ENCODE data around the gene B3GAT1.

DNA sequence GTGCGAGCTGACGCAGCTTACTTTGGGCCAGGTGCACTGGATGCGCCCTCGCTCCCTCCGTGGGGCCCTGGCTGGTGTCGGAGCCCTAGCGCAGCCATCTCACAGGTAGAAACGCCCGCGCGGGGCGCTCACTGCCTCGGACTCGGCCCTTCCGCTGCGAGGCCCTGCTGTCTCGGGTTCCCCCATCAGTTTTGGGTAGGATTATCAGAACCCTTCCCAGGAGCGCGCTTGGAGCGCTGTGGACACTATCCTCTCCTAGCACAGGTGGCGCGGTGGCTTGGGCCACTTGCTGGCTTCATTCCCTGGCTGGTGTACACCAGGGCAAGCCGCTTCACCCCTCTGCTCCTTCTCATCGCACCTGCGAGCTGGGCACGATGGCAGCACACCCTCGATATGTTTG, 35.7 kb upstream of the B3GAT1 start:
- TF ChIP-seq, protein P1, sequence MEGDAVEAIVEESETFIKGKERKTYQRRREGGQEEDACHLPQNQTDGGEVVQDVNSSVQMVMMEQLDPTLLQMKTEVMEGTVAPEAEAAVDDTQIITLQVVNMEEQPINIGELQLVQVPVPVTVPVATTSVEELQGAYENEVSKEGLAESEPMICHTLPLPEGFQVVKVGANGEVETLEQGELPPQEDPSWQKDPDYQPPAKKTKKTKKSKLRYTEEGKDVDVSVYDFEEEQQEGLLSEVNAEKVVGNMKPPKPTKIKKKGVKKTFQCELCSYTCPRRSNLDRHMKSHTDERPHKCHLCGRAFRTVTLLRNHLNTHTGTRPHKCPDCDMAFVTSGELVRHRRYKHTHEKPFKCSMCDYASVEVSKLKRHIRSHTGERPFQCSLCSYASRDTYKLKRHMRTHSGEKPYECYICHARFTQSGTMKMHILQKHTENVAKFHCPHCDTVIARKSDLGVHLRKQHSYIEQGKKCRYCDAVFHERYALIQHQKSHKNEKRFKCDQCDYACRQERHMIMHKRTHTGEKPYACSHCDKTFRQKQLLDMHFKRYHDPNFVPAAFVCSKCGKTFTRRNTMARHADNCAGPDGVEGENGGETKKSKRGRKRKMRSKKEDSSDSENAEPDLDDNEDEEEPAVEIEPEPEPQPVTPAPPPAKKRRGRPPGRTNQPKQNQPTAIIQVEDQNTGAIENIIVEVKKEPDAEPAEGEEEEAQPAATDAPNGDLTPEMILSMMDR (IDR thresholded peaks at IDR 0.05) = no peak
- no peak for TF ChIP-seq POLR2A (IDR thresholded peaks at IDR 0.05; ENCODE audit: low read depth)
- TF ChIP-seq EP300 (IDR thresholded peaks at IDR 0.05) = no peak
- no peak for TF ChIP-seq POLR2AphosphoS5 (IDR thresholded peaks at IDR 0.05)
